ENCODE results near the gene FN3KRP. TPM values are rescaled to one million over a fixed set of nuclear protein-coding genes. Genes with fewer than 3 reads are reported as not detected.

Gene FN3KRP
- total and polyA plus RNA-seq, 2 donors (not counting 1 experiment from before 2014, with no cell fraction given) = 16.8 to 44.2 TPM

- no peaks in the 10 kb centered on the region for H3K4me1 ChIP-seq (ENCODE audit: control insufficient read depth in 2 of 2, insufficient read depth in 2 of 2, low read length in 2 of 2)
- no peak for TF ChIP-seq CTCF (IDR thresholded peaks at IDR 0.05)
- no peak for TF ChIP-seq EZH2 (IDR thresholded peaks at IDR 0.05; ENCODE audit: borderline replicate concordance, insufficient read depth, low read depth, low read length, poor library complexity, severe bottlenecking)
- H3K27me3 ChIP-seq (replicated peaks in 1 of 4; ENCODE audit: control extremely low read depth in 1 of 4, control insufficient read depth in 3 of 4, insufficient read depth in 4 of 4, low read length in 3 of 4) = no peaks in the 10 kb centered on the region
- 88% methylated on average over 16 of the region's 20 CpGs for WGBS (ENCODE audit: insufficient coverage)
- Mint-ChIP-seq H3K27me3 (no peaks in the 10 kb centered on the region), H3K9me3 (ENCODE audit: insufficient read depth) (no peaks in the 10 kb centered on the region), H3K4me3 (no peak overlapping the region), H3K4me1 (no peaks in the 10 kb centered on the region), H3K27ac (no peak overlapping the region)
- H2AFZ ChIP-seq (ENCODE audit: insufficient read depth, low read depth, low read length, poor library complexity, severe bottlenecking) = no peak overlapping the region
- H3K79me2 ChIP-seq (ENCODE audit: control insufficient read depth, insufficient read depth, low read length) = no peaks in the 10 kb centered on the region
- no peak overlapping the region for H3K4me2 ChIP-seq (replicated peaks; ENCODE audit: low read depth, low read length, poor library complexity, severe bottlenecking)
- no peak overlapping the region for H3K4me3 ChIP-seq (ENCODE audit: control extremely low read depth in 1 of 5, extremely low read depth in 1 of 5, insufficient read depth in 1 of 5, low read depth in 2 of 5, low read length in 4 of 5)
- DNase-seq (no peak), ATAC-seq (ENCODE audit: low read depth) (no peak)
- intact Hi-C loops (cut with micrococcal nuclease) = no loop called here
- H3K36me3 ChIP-seq (replicated peaks in 1 of 2; ENCODE audit: control extremely low read depth in 1 of 2, control insufficient read depth in 1 of 2, extremely low read depth in 1 of 2, insufficient read depth in 2 of 2, low read length in 1 of 2) = no peaks in the 10 kb centered on the region
- ChIA-PET POLR2A (no interaction called here), CTCF (no interaction called here)
- no peak overlapping the region for H3K9ac ChIP-seq (ENCODE audit: low read length)
- H3K27ac ChIP-seq (ENCODE audit: low read length in 2 of 2) = no peak overlapping the region
- no peaks in the 10 kb centered on the region for H4K20me1 ChIP-seq (ENCODE audit: control insufficient read depth, insufficient read depth, low read length, poor library complexity, severe bottlenecking)
- H3K9me3 ChIP-seq (ENCODE audit: control extremely low read depth in 1 of 3, control insufficient read depth in 2 of 3, insufficient read depth in 1 of 3, low read length in 2 of 3) = peaks cover 0 to 2% (median 0%) of the 10 kb centered on the region in 3 donors
Observed at GRCh38 chr17:82674656-82675475, 41.6 kb upstream of the FN3KRP start.

- H3K27ac Mint-ChIP-seq = no peak overlapping the region
- H4K20me1 ChIP-seq (ENCODE audit: control insufficient read depth, insufficient read depth, low read length, poor library complexity, severe bottlenecking) = no peaks in the 10 kb centered on the region
- H3K9ac ChIP-seq (ENCODE audit: low read length) = no peak overlapping the region
- H3K27me3 ChIP-seq (replicated peaks in 1 of 4; ENCODE audit: control extremely low read depth in 1 of 4, control insufficient read depth in 3 of 4, insufficient read depth in 4 of 4, low read length in 3 of 4) = no peaks in the 10 kb centered on the region
- H3K27ac ChIP-seq (ENCODE audit: low read length in 2 of 2) = no peak overlapping the region
- H3K4me1 ChIP-seq (ENCODE audit: control insufficient read depth in 2 of 2, insufficient read depth in 2 of 2, low read length in 2 of 2) = no peaks in the 10 kb centered on the region
- H3K9me3 ChIP-seq (ENCODE audit: control extremely low read depth in 1 of 3, control insufficient read depth in 2 of 3, insufficient read depth in 1 of 3, low read length in 2 of 3) = peaks cover 0 to 8% (median 0%) of the 10 kb centered on the region in 3 donors
- POLR2A ChIA-PET = no interaction called here
- no peaks in the 10 kb centered on the region for H3K27me3 Mint-ChIP-seq
- 83% methylated on average over 16 of the region's 18 CpGs for WGBS (ENCODE audit: insufficient coverage)
- no peak for ATAC-seq (ENCODE audit: low read depth)
- no peaks in the 10 kb centered on the region for H3K79me2 ChIP-seq (ENCODE audit: control insufficient read depth, insufficient read depth, low read length)
- H3K4me2 ChIP-seq (replicated peaks; ENCODE audit: low read depth, low read length, poor library complexity, severe bottlenecking) = no peak overlapping the region
- no peaks in the 10 kb centered on the region for H3K4me1 Mint-ChIP-seq
- CTCF ChIA-PET = no interaction called here
- DNase-seq = no peak
- no peak overlapping the region for H2AFZ ChIP-seq (ENCODE audit: insufficient read depth, low read depth, low read length, poor library complexity, severe bottlenecking)
- no peaks in the 10 kb centered on the region for H3K9me3 Mint-ChIP-seq (ENCODE audit: insufficient read depth)
- no peaks in the 10 kb centered on the region for H3K36me3 ChIP-seq (replicated peaks in 1 of 2; ENCODE audit: control extremely low read depth in 1 of 2, control insufficient read depth in 1 of 2, extremely low read depth in 1 of 2, insufficient read depth in 2 of 2, low read length in 1 of 2)
- H3K4me3 Mint-ChIP-seq = no peak overlapping the region
- TF ChIP-seq CTCF (IDR thresholded peaks at IDR 0.05) = no peak
- TF ChIP-seq EZH2 (IDR thresholded peaks at IDR 0.05; ENCODE audit: borderline replicate concordance, insufficient read depth, low read depth, low read length, poor library complexity, severe bottlenecking) = no peak
- H3K4me3 ChIP-seq (ENCODE audit: control extremely low read depth in 1 of 5, extremely low read depth in 1 of 5, insufficient read depth in 1 of 5, low read depth in 2 of 5, low read length in 4 of 5) = no peak overlapping the region
- intact Hi-C loops (cut with micrococcal nuclease) = no loop called here
Observed at GRCh38 chr17:82675476-82676245, 40.8 kb upstream of the FN3KRP start.
